ENCODE measurements around the gene SLC5A11. TPM values are rescaled to one million over a fixed set of nuclear protein-coding genes. Genes with fewer than 3 reads are reported as not detected.

The SLC5A11 gene
- total and polyA plus RNA-seq, 7 experiments from 2014 or later: 0.46 to 0.80 (median 0.66) TPM; not detected in 3

DNA sequence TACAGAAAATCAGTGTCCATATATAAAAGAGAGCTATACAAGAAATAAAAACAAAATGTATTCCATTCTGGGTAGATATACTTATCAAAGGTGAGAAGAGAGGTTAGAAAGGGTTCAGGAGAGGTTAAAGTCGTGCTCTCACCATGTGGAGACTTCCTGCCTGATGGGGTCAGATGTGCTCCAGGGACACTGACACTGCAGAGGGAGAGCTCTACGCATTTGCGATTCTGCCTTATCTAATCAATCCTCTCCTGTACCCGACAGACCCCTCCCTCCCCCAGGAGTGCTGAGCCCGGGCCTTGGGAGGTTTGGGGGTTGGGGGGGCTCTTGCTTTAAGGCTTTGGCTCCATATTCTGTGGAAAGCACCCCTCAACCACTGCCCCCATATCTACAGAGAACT lies 16.6 kb upstream of the SLC5A11 start:
- intact Hi-C loops (cut with micrococcal nuclease): no loop called here
- Histone ChIP-seq H3K36me3 (ENCODE audit: control insufficient read depth in 2 of 3, insufficient read depth in 3 of 3, low read length in 3 of 3) (peaks cover 0 to 30% (median 7%) of the 10 kb centered on the region in 3 experiments), H3K9me3 (ENCODE audit: control insufficient read depth in 2 of 3, low read length in 3 of 3) (no peaks in the 10 kb centered on the region), H3K27ac (ENCODE audit: low read depth, low read length) (no peak overlapping the region), H3K4me3 (ENCODE audit: low read length) (no peak overlapping the region), H3K4me1 (ENCODE audit: control insufficient read depth in 2 of 2, insufficient read depth in 2 of 2, low read length in 2 of 2) (no peaks in the 10 kb centered on the region), H3K27me3 (ENCODE audit: control insufficient read depth in 2 of 2, insufficient read depth in 2 of 2, low read length in 2 of 2) (no peaks in the 10 kb centered on the region)
- Mint-ChIP-seq H3K27ac (no peak overlapping the region), H3K36me3 (peaks cover 11 to 40% (median 27%) of the 10 kb centered on the region in 5 donors), H3K4me3 (no peak overlapping the region), H3K27me3 (no peaks in the 10 kb centered on the region), H3K4me1 (peaks cover 0 to 4% (median 0%) of the 10 kb centered on the region in 7 donors), H3K9me3 (peaks cover 0 to 2% (median 0%) of the 10 kb centered on the region in 11 donors)
- ATAC-seq (no peak), DNase-seq (no peak)
- CTCF ChIA-PET: no interaction called here
- POLR2A ChIA-PET: no interaction called here

GRCh38 chr16:24833352-24833751 lies 12.4 kb upstream of the SLC5A11 start:
- Mint-ChIP-seq H3K4me3 (no peak overlapping the region), H3K9me3 (no peaks in the 10 kb centered on the region), H3K27ac (no peak overlapping the region), H3K27me3 (no peaks in the 10 kb centered on the region), H3K36me3 (peaks cover 0 to 26% (median 16%) of the 10 kb centered on the region in 5 donors), H3K4me1 (no peaks in the 10 kb centered on the region)
- Histone ChIP-seq H3K4me3 (ENCODE audit: low read length) (no peak overlapping the region), H3K27me3 (ENCODE audit: control insufficient read depth in 2 of 2, insufficient read depth in 2 of 2, low read length in 2 of 2) (no peaks in the 10 kb centered on the region), H3K4me1 (ENCODE audit: control insufficient read depth in 2 of 2, insufficient read depth in 2 of 2, low read length in 2 of 2) (no peaks in the 10 kb centered on the region), H3K27ac (ENCODE audit: low read depth, low read length) (no peak overlapping the region), H3K9me3 (ENCODE audit: control insufficient read depth in 2 of 3, low read length in 3 of 3) (no peaks in the 10 kb centered on the region), H3K36me3 (ENCODE audit: control insufficient read depth in 2 of 3, insufficient read depth in 3 of 3, low read length in 3 of 3) (peaks cover 0 to 4% (median 4%) of the 10 kb centered on the region in 3 experiments)
- ATAC-seq (no peak), DNase-seq (no peak)
- ChIA-PET CTCF (no interaction called here), POLR2A (no interaction called here)
- intact Hi-C loops (cut with micrococcal nuclease): no loop called here

DNA sequence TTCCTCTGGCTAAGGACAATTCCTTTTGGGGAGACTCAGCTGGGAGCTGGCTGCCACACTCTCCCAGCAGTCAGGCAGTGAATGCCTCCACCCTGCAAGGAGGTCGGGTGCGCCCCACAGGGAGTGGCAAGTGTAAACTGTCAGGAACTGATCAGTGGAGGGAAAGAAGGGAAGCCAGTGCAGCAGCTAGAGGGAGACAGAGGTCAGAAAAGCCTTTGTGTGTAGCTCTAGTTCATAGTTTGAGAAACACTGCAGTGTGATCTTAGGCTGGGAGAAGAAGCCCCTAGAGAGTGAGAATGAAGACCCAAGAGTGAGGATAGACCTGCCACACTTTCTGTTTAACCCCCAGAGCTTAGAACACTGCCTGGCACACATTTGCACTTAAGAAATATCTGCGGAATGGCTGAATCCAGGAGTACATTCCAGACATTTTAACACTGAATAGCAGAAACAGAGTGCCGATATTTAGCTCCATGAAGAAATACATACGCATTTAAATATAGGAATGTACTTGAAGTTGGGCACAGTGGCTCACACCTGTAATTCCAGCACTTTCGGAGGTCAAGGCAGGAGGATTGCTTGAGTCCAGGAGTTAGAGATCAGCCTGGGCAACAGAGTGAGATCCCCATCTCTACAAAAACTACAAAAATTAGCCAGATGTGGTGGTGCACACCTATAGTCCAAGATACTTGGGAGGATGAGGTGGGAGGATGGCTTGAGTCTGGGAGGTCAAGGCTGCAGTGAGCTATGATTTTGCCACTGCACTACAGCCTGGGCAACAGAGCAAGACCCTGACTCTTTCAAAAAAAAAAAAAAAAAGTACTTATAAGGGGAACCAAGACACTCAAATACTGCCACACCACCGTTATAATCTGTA lies 11.1 kb upstream of the SLC5A11 start:
- no peaks in the 10 kb centered on the region for H3K9me3 ChIP-seq (ENCODE audit: control insufficient read depth in 2 of 3, low read length in 3 of 3)
- H3K27me3 ChIP-seq (ENCODE audit: control insufficient read depth in 2 of 2, insufficient read depth in 2 of 2, low read length in 2 of 2): no peaks in the 10 kb centered on the region
- ChIA-PET CTCF (interaction anchor here (0.8 kb wide), 1 partner anchor 391 kb away, joined by 3 read pairs; no protein-coding TSS in a partner anchor), POLR2A (no interaction called here)
- intact Hi-C loops (cut with micrococcal nuclease): no loop called here
- ATAC-seq (no peak), DNase-seq (no peak)
- Mint-ChIP-seq H3K4me1 (no peaks in the 10 kb centered on the region), H3K9me3 (no peaks in the 10 kb centered on the region), H3K27ac (no peak overlapping the region), H3K4me3 (no peak overlapping the region), H3K27me3 (peaks cover 0 to 2% (median 0%) of the 10 kb centered on the region in 5 donors), H3K36me3 (peaks cover 0 to 21% (median 16%) of the 10 kb centered on the region in 5 donors)
- H3K4me3 ChIP-seq (ENCODE audit: low read length): no peak overlapping the region
- H3K36me3 ChIP-seq (ENCODE audit: control insufficient read depth in 2 of 3, insufficient read depth in 3 of 3, low read length in 3 of 3): no peaks in the 10 kb centered on the region
- no peaks in the 10 kb centered on the region for H3K4me1 ChIP-seq (ENCODE audit: control insufficient read depth in 2 of 2, insufficient read depth in 2 of 2, low read length in 2 of 2)
- no peak overlapping the region for H3K27ac ChIP-seq (ENCODE audit: low read depth, low read length)

DNA sequence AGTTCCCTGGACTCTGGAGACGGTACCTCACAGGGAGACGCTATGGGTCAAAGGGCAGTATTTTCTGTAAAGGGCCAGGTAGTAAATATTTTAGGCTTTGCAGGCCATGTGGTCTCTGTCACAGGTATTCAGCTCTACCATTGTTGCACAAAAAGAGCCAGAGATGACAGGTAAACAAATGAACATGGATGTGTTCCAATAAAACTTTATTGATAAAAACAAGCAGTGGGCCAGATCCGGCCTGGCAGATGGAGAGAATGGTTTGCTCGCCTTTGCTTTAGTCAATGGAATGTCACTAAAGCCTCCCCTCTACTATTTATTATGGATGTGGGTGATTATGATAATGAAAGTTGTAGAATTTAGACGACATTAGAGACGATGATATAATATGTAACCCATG lies 8.9 kb upstream of the SLC5A11 start:
- Histone ChIP-seq H3K27me3 (ENCODE audit: control insufficient read depth in 2 of 2, insufficient read depth in 2 of 2, low read length in 2 of 2) (no peaks in the 10 kb centered on the region), H3K27ac (ENCODE audit: low read depth, low read length) (no peak overlapping the region), H3K9me3 (ENCODE audit: control insufficient read depth in 2 of 3, low read length in 3 of 3) (no peaks in the 10 kb centered on the region), H3K36me3 (ENCODE audit: control insufficient read depth in 2 of 3, insufficient read depth in 3 of 3, low read length in 3 of 3) (no peaks in the 10 kb centered on the region), H3K4me3 (ENCODE audit: low read length) (no peak overlapping the region), H3K4me1 (ENCODE audit: control insufficient read depth in 2 of 2, insufficient read depth in 2 of 2, low read length in 2 of 2) (no peaks in the 10 kb centered on the region)
- H3K9me3 Mint-ChIP-seq: no peaks in the 10 kb centered on the region
- CTCF ChIA-PET: no interaction called here
- peaks cover 0 to 21% (median 14%) of the 10 kb centered on the region in 5 donors for H3K36me3 Mint-ChIP-seq
- ATAC-seq (no peak), DNase-seq (no peak)
- peaks cover 0 to 2% (median 0%) of the 10 kb centered on the region in 5 donors for H3K27me3 Mint-ChIP-seq
- no peaks in the 10 kb centered on the region for H3K4me1 Mint-ChIP-seq
- H3K27ac Mint-ChIP-seq: no peak overlapping the region
- intact Hi-C loops (cut with micrococcal nuclease): no loop called here
- no peak overlapping the region for H3K4me3 Mint-ChIP-seq
- POLR2A ChIA-PET: interaction anchor here (0.7 kb wide), 1 partner anchor 11 kb away, joined by 3 read pairs; no protein-coding TSS in a partner anchor

- Mint-ChIP-seq H3K4me1 (no peaks in the 10 kb centered on the region), H3K27ac (no peak overlapping the region), H3K9me3 (no peaks in the 10 kb centered on the region), H3K27me3 (peaks cover 0 to 2% (median 0%) of the 10 kb centered on the region in 5 donors), H3K36me3 (peaks cover 0 to 23% (median 7%) of the 10 kb centered on the region in 5 donors), H3K4me3 (no peak overlapping the region)
- CTCF ChIA-PET: no interaction called here
- DNase-seq (no peak), ATAC-seq (no peak)
- H3K4me1 ChIP-seq (ENCODE audit: control insufficient read depth in 2 of 2, insufficient read depth in 2 of 2, low read length in 2 of 2): no peaks in the 10 kb centered on the region
- no peaks in the 10 kb centered on the region for H3K9me3 ChIP-seq (ENCODE audit: control insufficient read depth in 2 of 3, low read length in 3 of 3)
- intact Hi-C loops (cut with micrococcal nuclease): no loop called here
- POLR2A ChIA-PET: no interaction called here
- no peaks in the 10 kb centered on the region for H3K36me3 ChIP-seq (ENCODE audit: control insufficient read depth in 2 of 3, insufficient read depth in 3 of 3, low read length in 3 of 3)
- no peak overlapping the region for H3K27ac ChIP-seq (ENCODE audit: low read depth, low read length)
- H3K27me3 ChIP-seq (ENCODE audit: control insufficient read depth in 2 of 2, insufficient read depth in 2 of 2, low read length in 2 of 2): no peaks in the 10 kb centered on the region
- no peak overlapping the region for H3K4me3 ChIP-seq (ENCODE audit: low read length)
Measured at GRCh38 chr16:24837969-24838368, 7.8 kb upstream of the SLC5A11 start.

- no peaks in the 10 kb centered on the region for H3K9me3 Mint-ChIP-seq
- POLR2A ChIA-PET: no interaction called here
- CTCF ChIA-PET: no interaction called here
- H3K27ac Mint-ChIP-seq: peak overlapping the region in 2 of 9 donors; percentile 44 to 76
- no peaks in the 10 kb centered on the region for H3K9me3 ChIP-seq (ENCODE audit: control insufficient read depth in 2 of 3, low read length in 3 of 3)
- H3K4me3 ChIP-seq (ENCODE audit: low read length): no peak overlapping the region
- H3K27me3 ChIP-seq (ENCODE audit: control insufficient read depth in 2 of 2, insufficient read depth in 2 of 2, low read length in 2 of 2): no peaks in the 10 kb centered on the region
- DNase-seq (no peak), ATAC-seq (peak; percentile 50)
- intact Hi-C loops (cut with micrococcal nuclease): no loop called here
- no peaks in the 10 kb centered on the region for H3K36me3 ChIP-seq (ENCODE audit: control insufficient read depth in 2 of 3, insufficient read depth in 3 of 3, low read length in 3 of 3)
- H3K27me3 Mint-ChIP-seq: peaks cover 0 to 2% (median 0%) of the 10 kb centered on the region in 5 donors
- H3K36me3 Mint-ChIP-seq: peaks cover 0 to 26% (median 7%) of the 10 kb centered on the region in 5 donors
- no peaks in the 10 kb centered on the region for H3K4me1 ChIP-seq (ENCODE audit: control insufficient read depth in 2 of 2, insufficient read depth in 2 of 2, low read length in 2 of 2)
- no peak overlapping the region for H3K4me3 Mint-ChIP-seq
- H3K4me1 Mint-ChIP-seq: no peaks in the 10 kb centered on the region
- no peak overlapping the region for H3K27ac ChIP-seq (ENCODE audit: low read depth, low read length)
Measured at GRCh38 chr16:24838554-24839266, 7.1 kb upstream of the SLC5A11 start.

Measured in naive thymus-derived CD4-positive, alpha-beta T cell (primary cell).